HepG2 (cell line): ENCODE data around the gene CNTN2. TPM values are rescaled to one million over a fixed set of nuclear protein-coding genes. Genes with fewer than 3 reads are reported as not detected.

Experiments
- ATAC-seq: fragments of 200-7000 bp; cut with Tn5 transposase; 3 replicates; pipeline ENCODE4 v1.9.1; 2020; ENCODE audit warnings: mild to moderate bottlenecking, moderate library complexity
- BruUV-seq: library from RNA; stranded (reverse); fragments of 400-500 nt; replicated peaks from 2 replicates; lab custom pipeline; 2021; lab: Mats Ljungman, UMichigan
- CTCF ChIA-PET: fragments of 300-600 bp; formaldehyde crosslinking; extraction: SDS; loops from one replicate; lab custom pipeline; 2021; ENCODE audit warnings: low total read pairs, inconsistent platforms, low intra/inter-chr PET ratio; lab: Yijun Ruan, JAX
- POLR2A ChIA-PET: fragments of 350-600 bp; sonication (Branson Sonifier 250); formaldehyde crosslinking; loops from one replicate; lab custom pipeline; 2020; ENCODE audit warnings: antibody characterized with exemption, inconsistent platforms; lab: Yijun Ruan, JAX
- DNase-seq: peaks from one replicate; pipeline ENCODE4 v3.0.0-alpha.2; 2015; ENCODE audit warnings: low spot score
- FAIRE-seq: peaks from 3 replicates; lab custom pipeline; 2011; peaks lifted over from hg19 to GRCh38; lab: Jason Lieb, UNC
- H2AFZ ChIP-seq: one replicate; pipeline ENCODE4 v1.6.1; 2011; ENCODE audit warnings: low read length, inconsistent platforms
- H3K27ac ChIP-seq: fragments of 300-600 bp; 3 replicates; pipeline ENCODE4 v1.8.0; 2011; ENCODE audit warnings: mixed run types, mild to moderate bottlenecking, mixed read lengths, low read length, inconsistent platforms; ENCODE audit not compliant: insufficient read depth; ENCODE audit errors: extremely low read length
- H3K27me3 ChIP-seq, 2 experiments: fragments of 200-600 bp in 1 of 2; 2 replicates in 1 of 2; 3 replicates in 1 of 2; pipeline versions ENCODE4 v1.6.0 to v1.8.0; 2011; ENCODE audit warnings: low read length in 2 of 2, mild to moderate bottlenecking in 2 of 2, moderate library complexity in 2 of 2, inconsistent platforms in 1 of 2; ENCODE audit not compliant: insufficient read depth in 2 of 2, control insufficient read depth in 1 of 2
- H3K36me3 ChIP-seq, 2 experiments: fragments of 200-600 bp in 1 of 2; replicated peaks in 1 of 2; 2 replicates in 1 of 2; 3 replicates in 1 of 2; pipeline versions ENCODE4 v1.5.1 to v1.8.0; 2011; ENCODE audit warnings: low read length in 2 of 2, inconsistent platforms in 1 of 2; ENCODE audit not compliant: insufficient read depth in 2 of 2, control insufficient read depth in 1 of 2
- H3K4me1 ChIP-seq: 2 replicates; pipeline ENCODE4 v1.5.1; 2012; ENCODE audit warnings: low read length, inconsistent platforms; ENCODE audit not compliant: insufficient read depth
- H3K4me2 ChIP-seq: 2 replicates; pipeline ENCODE4 v1.6.0; 2011; ENCODE audit warnings: low read depth, low read length, inconsistent platforms
- H3K4me3 ChIP-seq, 3 experiments: fragments of 200-600 bp in 1 of 3; sonication (generic), shearing (Covaris generic) in 1 of 3; replicated peaks in 1 of 3; 2 replicates each; pipeline ENCODE4 v1.5.1; 2011 to 2016; ENCODE audit warnings: low read length in 3 of 3, inconsistent platforms in 2 of 3, low read depth in 2 of 3, mild to moderate bottlenecking in 2 of 3, control low read depth in 1 of 3, mixed read lengths in 1 of 3; ENCODE audit not compliant: insufficient read depth in 1 of 3
- H3K79me2 ChIP-seq: one replicate; pipeline ENCODE4 v1.6.1; 2011; ENCODE audit warnings: low read length, inconsistent platforms; ENCODE audit not compliant: insufficient read depth
- H3K9ac ChIP-seq: 2 replicates; pipeline ENCODE4 v1.6.0; 2011; ENCODE audit warnings: mild to moderate bottlenecking, low read depth, low read length, inconsistent platforms; ENCODE audit not compliant: insufficient read depth
- H3K9me3 ChIP-seq: 2 replicates; pipeline ENCODE4 v1.5.1; 2012; ENCODE audit warnings: mild to moderate bottlenecking, low read length
- H4K20me1 ChIP-seq: 2 replicates; pipeline ENCODE4 v1.6.0; 2011; ENCODE audit warnings: inconsistent platforms, mild to moderate bottlenecking, low read length, moderate library complexity; ENCODE audit not compliant: insufficient read depth
- CCDC6 ChIP-seq: sonication (generic); formaldehyde crosslinking; IDR thresholded peaks from 2 replicates; pipeline ENCODE4 v1.8.1; 2022; ENCODE audit warnings: mild to moderate bottlenecking, missing genetic modification reagents, moderate library complexity
- CENPT ChIP-seq: sonication (generic); formaldehyde crosslinking; IDR thresholded peaks from 2 replicates; pipeline ENCODE4 v1.8.0; 2022; ENCODE audit warnings: low read depth, mild to moderate bottlenecking, moderate library complexity, missing genetic modification reagents
- CHCHD3 ChIP-seq: sonication (generic); formaldehyde crosslinking; IDR thresholded peaks from 2 replicates; pipeline ENCODE4 v1.8.0; 2022; ENCODE audit warnings: mild to moderate bottlenecking, missing genetic modification reagents, moderate library complexity
- HNRNPK ChIP-seq: fragments of 200-400 bp; formaldehyde crosslinking; IDR thresholded peaks from 2 replicates; pipeline ENCODE4 v1.6.1; 2018; ENCODE audit warnings: low read length, low read depth, moderate library complexity, mild to moderate bottlenecking; ENCODE audit not compliant: poor library complexity, severe bottlenecking
- KLF15 ChIP-seq: sonication (generic); formaldehyde crosslinking; IDR thresholded peaks from 2 replicates; pipeline ENCODE4 v1.8.1; 2023; ENCODE audit warnings: borderline replicate concordance, mild to moderate bottlenecking, inconsistent platforms, missing genetic modification reagents, mixed read lengths
- NR1H2 ChIP-seq: sonication (generic); formaldehyde crosslinking; IDR thresholded peaks from 2 replicates; pipeline ENCODE4 v1.8.1; 2022; ENCODE audit warnings: low read depth, missing genetic modification reagents, borderline replicate concordance
- PAF1 ChIP-seq: IDR thresholded peaks from 2 replicates; pipeline ENCODE4 v1.6.1; 2016; ENCODE audit warnings: missing genetic modification reagents, missing compliant biosample characterization
- PAXIP1 ChIP-seq: sonication (generic); formaldehyde crosslinking; conservative IDR thresholded peaks from 2 replicates; pipeline ENCODE4 v1.4.0; 2020; ENCODE audit warnings: mild to moderate bottlenecking, missing genetic modification reagents, moderate library complexity
- RAD51 ChIP-seq: fragments of 450-650 bp; IDR thresholded peaks from 2 replicates; pipeline ENCODE4 v1.6.1; 2016; ENCODE audit warnings: borderline replicate concordance
- SMYD3 ChIP-seq: sonication (generic); formaldehyde crosslinking; IDR thresholded peaks from 2 replicates; pipeline ENCODE4 v1.8.1; 2023; ENCODE audit warnings: mild to moderate bottlenecking, missing genetic modification reagents
- ZFY ChIP-seq: sonication (generic); formaldehyde crosslinking; IDR thresholded peaks from 2 replicates; pipeline ENCODE4 v1.4.0; 2020; ENCODE audit warnings: missing genetic modification reagents
- ZNF275 ChIP-seq: sonication (generic); formaldehyde crosslinking; IDR thresholded peaks from 2 replicates; pipeline ENCODE4 v1.8.0; 2022; ENCODE audit warnings: missing genetic modification reagents, mild to moderate bottlenecking, inconsistent platforms, borderline replicate concordance
- ZNF33A ChIP-seq: sonication (generic); formaldehyde crosslinking; IDR thresholded peaks from 2 replicates; pipeline ENCODE4 v1.5.1; 2020; ENCODE audit warnings: missing genetic modification reagents, mild to moderate bottlenecking, moderate library complexity, borderline replicate concordance
- ZNF614 ChIP-seq: IDR thresholded peaks from 2 replicates; pipeline ENCODE4 v1.6.1; 2018; ENCODE audit warnings: missing biosample characterization, missing genetic modification reagents, inconsistent platforms, borderline replicate concordance
- ZNF761 ChIP-seq: sonication (generic); formaldehyde crosslinking; conservative IDR thresholded peaks from 2 replicates; pipeline ENCODE4 v1.4.0; 2020; ENCODE audit warnings: mild to moderate bottlenecking, missing genetic modification reagents
- ZNF773 ChIP-seq: sonication (generic); formaldehyde crosslinking; IDR thresholded peaks from 2 replicates; pipeline ENCODE4 v1.4.0; 2020; ENCODE audit warnings: missing genetic modification reagents, borderline replicate concordance
- WGBS: methylation state at CpG from one replicate; pipeline ENCODE4 v1.1.6; 2017; ENCODE audit warnings: low lambda C conversion rate; 5-methylcytosine and 5-hydroxymethylcytosine counted together
- in situ Hi-C: cut with HindIII; loops from 2 replicates; pipeline ENCODE4 v1.10.0; 2017; ENCODE audit warnings: low pct_unique_long_range_greater_than_20kb; ENCODE audit not compliant: extremely low pct_ligation_motif_present
- intact Hi-C: fragments of 100-400 bp; cut with micrococcal nuclease; formaldehyde crosslinking; loops from one replicate; pipeline ENCODE4 v1.10.0; 2022; ENCODE audit not compliant: unreplicated experiment
- polyA plus RNA-seq, 8 experiments: library from polyadenylated mRNA; depleted of rRNA in 3 of 8; stranded (reverse) in 7 of 8; unstranded in 1 of 8; fragments of >200 nt; fragmentation: Illumina TruSeq in 4 of 8; extraction: Trizol in 4 of 8; gene quantifications; 2 replicates each; pipeline versions ENCODE4 v1.2.1 to v1.2.3, GENCODE V29; 2011 to 2016; ENCODE audit warnings: low read depth in 4 of 8, missing spikeins in 1 of 8, mixed read lengths in 1 of 8; ENCODE audit not compliant: insufficient read depth in 1 of 8
- total RNA-seq, 5 experiments: library from RNA; depleted of rRNA; stranded (reverse); fragments of >200 nt; fragmentation: Illumina TruSeq; extraction: Trizol; gene quantifications; 2 replicates each; pipeline ENCODE4 v1.2.3, GENCODE V29; 2016; ENCODE audit warnings: low read depth in 1 of 5
- TF ChIP-seq, protein P1 (sequence below): sonication (generic); formaldehyde crosslinking; IDR thresholded peaks from 2 replicates; pipeline ENCODE4 v1.4.0; 2020; ENCODE audit warnings: missing genetic modification reagents
- TF ChIP-seq, protein P2 (sequence below): sonication (generic); formaldehyde crosslinking; IDR thresholded peaks from 2 replicates; pipeline ENCODE4 v1.4.0; 2020; ENCODE audit warnings: missing genetic modification reagents

The CNTN2 gene
- total and polyA plus RNA-seq, 2 of the 13 experiments (the other 11 are each of a cell fraction or from before 2014, with no cell fraction given), result not detected

DNA sequence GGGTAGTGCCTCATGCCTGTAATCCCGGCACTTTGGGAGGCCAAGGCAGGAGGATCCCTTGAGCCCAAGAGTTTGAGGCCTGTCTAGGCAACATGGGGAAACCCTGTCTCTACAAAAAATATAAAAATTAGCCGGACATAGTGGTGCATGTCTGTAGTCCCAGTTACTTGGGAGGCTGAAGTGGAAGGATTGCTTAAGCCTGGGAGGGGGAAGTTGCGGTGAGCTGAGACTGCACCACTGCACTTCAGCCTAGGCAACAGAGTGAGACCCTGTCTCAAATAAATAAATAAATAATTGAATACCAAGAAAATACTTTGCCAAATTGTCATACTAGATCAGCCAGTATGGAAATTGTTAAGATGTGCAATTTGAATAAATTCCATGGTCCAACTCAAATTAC, 84.6 kb downstream of the CNTN2 start:
- Histone ChIP-seq H3K9me3 (no peaks in the 10 kb centered on the region), H3K4me2 (no peak overlapping the region), H3K27ac (no peak overlapping the region), H3K27me3 (no peaks in the 10 kb centered on the region), H3K36me3 (no peaks in the 10 kb centered on the region), H3K79me2 (no peaks in the 10 kb centered on the region), H3K9ac (no peak overlapping the region), H2AFZ (no peak overlapping the region), H3K4me3 (no peak overlapping the region), H4K20me1 (no peaks in the 10 kb centered on the region), H3K4me1 (peaks cover 19% of the 10 kb centered on the region)
- no TSS peak for BruUV-seq
- POLR2A ChIA-PET, result no interaction called here
- CTCF ChIA-PET, result no interaction called here
- FAIRE-seq (no peak), DNase-seq (no peak), ATAC-seq (no peak)
- no peak for TF ChIP-seq RAD51
- TF ChIP-seq HNRNPK, result no peak
- TF ChIP-seq PAXIP1 (CRISPR knock-in tag), result no peak
- no peak for TF ChIP-seq PAF1
- TF ChIP-seq, protein P1, sequence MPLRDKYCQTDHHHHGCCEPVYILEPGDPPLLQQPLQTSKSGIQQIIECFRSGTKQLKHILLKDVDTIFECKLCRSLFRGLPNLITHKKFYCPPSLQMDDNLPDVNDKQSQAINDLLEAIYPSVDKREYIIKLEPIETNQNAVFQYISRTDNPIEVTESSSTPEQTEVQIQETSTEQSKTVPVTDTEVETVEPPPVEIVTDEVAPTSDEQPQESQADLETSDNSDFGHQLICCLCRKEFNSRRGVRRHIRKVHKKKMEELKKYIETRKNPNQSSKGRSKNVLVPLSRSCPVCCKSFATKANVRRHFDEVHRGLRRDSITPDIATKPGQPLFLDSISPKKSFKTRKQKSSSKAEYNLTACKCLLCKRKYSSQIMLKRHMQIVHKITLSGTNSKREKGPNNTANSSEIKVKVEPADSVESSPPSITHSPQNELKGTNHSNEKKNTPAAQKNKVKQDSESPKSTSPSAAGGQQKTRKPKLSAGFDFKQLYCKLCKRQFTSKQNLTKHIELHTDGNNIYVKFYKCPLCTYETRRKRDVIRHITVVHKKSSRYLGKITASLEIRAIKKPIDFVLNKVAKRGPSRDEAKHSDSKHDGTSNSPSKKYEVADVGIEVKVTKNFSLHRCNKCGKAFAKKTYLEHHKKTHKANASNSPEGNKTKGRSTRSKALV (CRISPR knock-in tag), result no peak
- TF ChIP-seq KLF15, result no peak
- no peak for TF ChIP-seq ZNF275 (CRISPR knock-in tag)
- TF ChIP-seq SMYD3, result no peak
- no peak for TF ChIP-seq ZNF761 (CRISPR knock-in tag)
- no peak for TF ChIP-seq ZNF33A
- no peak for TF ChIP-seq CHCHD3
- TF ChIP-seq ZNF614 (CRISPR knock-in tag), result no peak
- TF ChIP-seq, protein P2, sequence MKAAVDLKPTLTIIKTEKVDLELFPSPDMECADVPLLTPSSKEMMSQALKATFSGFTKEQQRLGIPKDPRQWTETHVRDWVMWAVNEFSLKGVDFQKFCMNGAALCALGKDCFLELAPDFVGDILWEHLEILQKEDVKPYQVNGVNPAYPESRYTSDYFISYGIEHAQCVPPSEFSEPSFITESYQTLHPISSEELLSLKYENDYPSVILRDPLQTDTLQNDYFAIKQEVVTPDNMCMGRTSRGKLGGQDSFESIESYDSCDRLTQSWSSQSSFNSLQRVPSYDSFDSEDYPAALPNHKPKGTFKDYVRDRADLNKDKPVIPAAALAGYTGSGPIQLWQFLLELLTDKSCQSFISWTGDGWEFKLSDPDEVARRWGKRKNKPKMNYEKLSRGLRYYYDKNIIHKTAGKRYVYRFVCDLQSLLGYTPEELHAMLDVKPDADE (CRISPR knock-in tag), result no peak
- TF ChIP-seq ZFY (CRISPR knock-in tag), result no peak
- no peak for TF ChIP-seq NR1H2 (CRISPR knock-in tag)
- TF ChIP-seq ZNF773 (CRISPR knock-in tag), result no peak
- no peak for TF ChIP-seq CENPT (CRISPR knock-in tag)
- TF ChIP-seq CCDC6 (CRISPR knock-in tag), result no peak
- 54% methylated on average over 3 of the region's 3 CpGs for WGBS
- in situ Hi-C loops (no loop called here), intact Hi-C loops (no loop called here)
